A673 (cell line): Measurements from ENCODE around the gene MRPS23. TPM values are rescaled to one million over a fixed set of nuclear protein-coding genes. Genes with fewer than 3 reads are reported as not detected.

Experiments used
- BruUV-seq: library from RNA; stranded (reverse); fragments of 400-500 nt; replicated peaks from 2 replicates; lab custom pipeline; 2021; lab: Mats Ljungman, UMichigan
- CTCF ChIA-PET: fragments of 300-600 bp; sonication (Branson Sonifier 250); formaldehyde crosslinking; loops from one replicate; lab custom pipeline; 2022; ENCODE audit warnings: antibody characterized with exemption; lab: Charles Lee
- POLR2A ChIA-PET: fragments of 300-600 bp; sonication (Branson Sonifier 250); formaldehyde crosslinking; loops from one replicate; lab custom pipeline; 2022; ENCODE audit warnings: antibody characterized with exemption; ENCODE audit not compliant: low non-redundant PET; lab: Charles Lee
- DNase-seq: peaks from one replicate; pipeline ENCODE4 v3.0.0-alpha.2; 2015; ENCODE audit warnings: low spot score
- H3K27ac ChIP-seq: fragments of 200-600 bp; sonication (generic); 2 replicates; pipeline ENCODE4 v1.5.1; 2016; ENCODE audit warnings: mixed run types, low read depth, mild to moderate bottlenecking, mixed read lengths, antibody characterized with exemption, low read length; ENCODE audit not compliant: poor library complexity, severe bottlenecking
- H3K27me3 ChIP-seq: fragments of 200-600 bp; sonication (generic); replicated peaks from 2 replicates; pipeline ENCODE4 v1.6.1; 2017; ENCODE audit warnings: mixed run types, low read depth, mild to moderate bottlenecking, mixed read lengths, antibody characterized with exemption, low read length; ENCODE audit not compliant: insufficient read depth, poor library complexity
- H3K36me3 ChIP-seq: fragments of 200-600 bp; sonication (generic); 2 replicates; pipeline ENCODE4 v1.6.1; 2016; ENCODE audit warnings: mixed run types, mild to moderate bottlenecking, mixed read lengths, antibody characterized with exemption, low read length; ENCODE audit not compliant: insufficient read depth, poor library complexity, severe bottlenecking
- H3K4me1 ChIP-seq: fragments of 200-600 bp; sonication (generic); 2 replicates; pipeline ENCODE4 v1.6.1; 2017; ENCODE audit warnings: mixed run types, mild to moderate bottlenecking, mixed read lengths, antibody characterized with exemption, low read length; ENCODE audit not compliant: insufficient read depth, poor library complexity, severe bottlenecking
- H3K4me3 ChIP-seq: fragments of 200-600 bp; sonication (generic); 2 replicates; pipeline ENCODE4 v1.5.1; 2016; ENCODE audit warnings: low read depth, mixed run types, mild to moderate bottlenecking, mixed read lengths, low read length; ENCODE audit not compliant: poor library complexity, severe bottlenecking
- H3K9me3 ChIP-seq: fragments of 200-600 bp; sonication (generic); 2 replicates; pipeline ENCODE4 v1.6.1; 2016; ENCODE audit warnings: mixed run types, low read depth, mild to moderate bottlenecking, mixed read lengths, antibody characterized with exemption, low read length; ENCODE audit not compliant: poor library complexity, severe bottlenecking
- CTCF ChIP-seq: fragments of 300-800, 200-600 bp; sonication (generic); conservative IDR thresholded peaks from 2 replicates; pipeline ENCODE4 v1.5.1; 2017; ENCODE audit warnings: low read depth, mild to moderate bottlenecking, antibody characterized with exemption, low read length, moderate library complexity, mixed read lengths
- EZH2 ChIP-seq: fragments of 200-600 bp; sonication (generic); IDR thresholded peaks from 2 replicates; pipeline ENCODE4 v1.6.1; 2017; ENCODE audit warnings: borderline replicate concordance, low read depth, mild to moderate bottlenecking, mixed read lengths, antibody characterized with exemption, low read length; ENCODE audit not compliant: poor library complexity, severe bottlenecking
- intact Hi-C: fragments of 100-400 bp; cut with micrococcal nuclease; formaldehyde crosslinking; loops from one replicate; pipeline ENCODE4 v1.10.0; 2022; ENCODE audit not compliant: unreplicated experiment
- total RNA-seq: library from RNA; stranded (reverse); gene quantifications from 2 replicates; pipeline ENCODE4 v1.2.3, GENCODE V29; 2021

MRPS23 gene
- total RNA-seq, 1 experiment from 2014 or later: 94.2 TPM

DNA sequence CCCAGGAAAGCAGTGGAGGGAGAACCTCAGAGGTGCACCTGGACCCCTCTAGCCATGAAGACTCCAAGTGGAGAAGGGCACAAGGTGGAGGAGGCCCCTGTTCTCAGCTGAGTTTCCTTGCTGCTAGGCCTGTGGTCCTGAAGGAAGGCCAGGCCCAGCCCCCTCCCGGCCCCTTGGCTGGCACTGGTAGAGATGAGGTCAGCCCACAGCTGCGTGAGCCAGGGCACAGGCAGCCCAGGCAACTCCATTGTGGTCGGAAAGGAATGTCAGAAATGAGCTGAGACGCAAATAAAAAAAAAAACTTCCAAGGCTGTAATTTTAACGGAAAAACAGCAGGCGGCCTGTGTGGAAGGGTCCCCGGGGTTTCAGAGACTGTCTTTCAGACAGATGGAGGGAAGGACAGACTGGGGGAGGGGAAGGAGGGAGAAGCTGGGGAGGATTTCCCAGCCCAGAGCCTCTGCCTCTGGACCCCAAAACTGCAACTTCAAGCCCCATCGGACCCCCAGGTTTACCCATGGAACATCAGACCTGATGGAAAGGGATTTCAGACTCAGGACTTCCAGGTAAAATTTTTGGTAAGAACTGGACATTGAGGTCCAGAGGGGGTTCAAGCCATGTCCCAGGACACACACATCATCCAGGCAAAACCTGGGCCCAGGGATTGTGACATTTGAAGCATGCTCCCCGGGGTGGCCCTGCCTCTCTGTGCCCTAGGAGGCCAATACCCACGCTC is 25.6 kb upstream of the MRPS23 start:
- Histone ChIP-seq H3K4me1 (peaks cover 70% of the 10 kb centered on the region), H3K4me3 (peak overlapping the region; percentile 11), H3K27me3 (no peaks in the 10 kb centered on the region), H3K9me3 (no peaks in the 10 kb centered on the region), H3K27ac (peak overlapping the region; percentile 95), H3K36me3 (peaks cover 20% of the 10 kb centered on the region)
- ChIA-PET CTCF (interaction anchor here (0.5 to 2.1 kb wide), 10 partner anchors 12 to 325 kb away, joined by 3 to 10 read pairs (median 4); partner anchors contain the start of gene CUEDC1), POLR2A (interaction anchor here (0.6 kb wide), 2 partner anchors 96 to 113 kb away, joined by 7 to 12 read pairs; partner anchors contain the start of gene VEZF1)
- TF ChIP-seq CTCF (peak; percentile 44), EZH2 (no peak)
- intact Hi-C loops: loop anchor here (1.0 kb wide), 1 partner anchor 17 kb away; no protein-coding TSS in a partner anchor
- DNase-seq: peak; percentile 94
- BruUV-seq: no TSS peak

GRCh38 chr17:57874434-57875289 is 24.8 kb upstream of the MRPS23 start:
- POLR2A ChIA-PET: interaction anchor here (0.6 to 1.0 kb wide), 4 partner anchors 13 to 120 kb away, joined by 3 to 7 read pairs (median 3); partner anchors contain the start of gene VEZF1
- Histone ChIP-seq H3K4me1 (peaks cover 68% of the 10 kb centered on the region), H3K36me3 (peaks cover 21% of the 10 kb centered on the region), H3K27me3 (no peaks in the 10 kb centered on the region), H3K9me3 (no peaks in the 10 kb centered on the region), H3K4me3 (peak overlapping the region; percentile 20), H3K27ac (peak overlapping the region; percentile 95)
- TF ChIP-seq EZH2: no peak
- intact Hi-C loops: loop anchor here (1.0 kb wide), 1 partner anchor 18 kb away; no protein-coding TSS in a partner anchor
- no TSS peak for BruUV-seq
- CTCF ChIA-PET: interaction anchor here (0.6 to 2.1 kb wide), 10 partner anchors 11 to 248 kb away, joined by 3 to 12 read pairs (median 6); partner anchors contain the start of gene CUEDC1
- DNase-seq: peak; percentile 99

DNA sequence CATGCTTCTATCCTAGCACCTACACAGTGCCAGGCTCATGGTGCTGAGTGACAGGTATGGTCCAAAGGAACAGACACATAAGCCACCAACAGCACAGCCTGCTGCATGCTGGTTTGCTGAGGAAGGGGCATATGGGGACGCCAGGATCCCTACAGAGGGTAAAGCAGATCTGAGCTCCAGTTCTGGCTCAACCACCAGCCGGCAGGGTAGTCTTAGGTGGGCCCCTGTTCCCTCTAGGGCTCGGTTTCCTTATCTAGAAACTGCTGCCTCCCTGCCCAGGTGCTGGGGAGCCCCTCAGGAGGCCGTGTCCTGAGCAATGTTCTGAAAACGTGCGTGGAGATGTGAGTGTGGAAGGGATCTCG is 24.2 kb upstream of the MRPS23 start:
- H3K9me3 ChIP-seq: no peaks in the 10 kb centered on the region
- H3K4me3 ChIP-seq: peak overlapping the region; percentile 20
- no peak for TF ChIP-seq EZH2
- no peak for TF ChIP-seq CTCF
- no peak for DNase-seq
- no TSS peak for BruUV-seq
- ChIA-PET CTCF (interaction anchor here (0.6 to 2.1 kb wide), 7 partner anchors 15 to 249 kb away, joined by 5 to 12 read pairs (median 9); no protein-coding TSS in a partner anchor), POLR2A (interaction anchor here (0.6 to 1.0 kb wide), 3 partner anchors 12 to 120 kb away, joined by 3 read pairs; no protein-coding TSS in a partner anchor)
- H3K27ac ChIP-seq: peak overlapping the region; percentile 95
- H3K4me1 ChIP-seq: peaks cover 62% of the 10 kb centered on the region
- peaks cover 26% of the 10 kb centered on the region for H3K36me3 ChIP-seq
- no peaks in the 10 kb centered on the region for H3K27me3 ChIP-seq
- intact Hi-C loops: no loop called here
